OCI-LY3 (cell line): Measurements from ENCODE around the gene ANO10.
"Not testable (repeated sequence)": the region's sequence is repeated elsewhere in the genome, so short reads cannot be mapped to it uniquely, and the experiment has no call there.

Experiments used
- H2AFZ ChIP-seq: fragments of 200-600, 300-600 bp; shearing (Covaris generic); 2 replicates; pipeline ENCODE4 v1.6.0; 2014; ENCODE audit warnings: antibody characterized with exemption, low read depth, low read length
- H3K27ac ChIP-seq: fragments of 200-600, 300-600 bp; sonication (generic); 2 replicates; pipeline ENCODE4 v1.5.1; 2014; ENCODE audit warnings: mild to moderate bottlenecking, low read length, moderate library complexity, mixed read lengths
- H3K27me3 ChIP-seq: fragments of 200-600, 300-600 bp; sonication (generic); 2 replicates; pipeline ENCODE4 v1.6.1; 2014; ENCODE audit warnings: low read depth, low read length, mixed read lengths
- H3K36me3 ChIP-seq: fragments of 200-600, 300-600 bp; sonication (generic); replicated peaks from 2 replicates; pipeline ENCODE3; 2014; ENCODE audit warnings: low read depth, low read length, mixed read lengths
- H3K4me1 ChIP-seq: fragments of 300-600, 200-600 bp; sonication (generic); 2 replicates; pipeline ENCODE4 v1.6.1; 2014; ENCODE audit warnings: low read length, mixed read lengths
- H3K4me2 ChIP-seq: fragments of 200-600, 300-600 bp; sonication (generic); 2 replicates; pipeline ENCODE4 v1.6.1; 2014; ENCODE audit warnings: low read length, mixed read lengths
- H3K4me3 ChIP-seq: fragments of 300-600, 200-600 bp; sonication (generic); 2 replicates; pipeline ENCODE4 v1.5.1; 2014; ENCODE audit warnings: antibody characterized with exemption, mild to moderate bottlenecking, low read length, moderate library complexity
- H3K79me2 ChIP-seq: fragments of 300-600, 200-600 bp; shearing (Covaris generic); 2 replicates; pipeline ENCODE4 v1.6.1; 2014; ENCODE audit warnings: mild to moderate bottlenecking, low read length, mixed read lengths
- H3K9ac ChIP-seq: fragments of 300-600, 200-600 bp; shearing (Covaris generic); 2 replicates; pipeline ENCODE4 v1.6.0; 2014; ENCODE audit warnings: mild to moderate bottlenecking, low read length, moderate library complexity
- H3K9me3 ChIP-seq: fragments of 200-600, 300-600 bp; shearing (Covaris generic); 2 replicates; pipeline ENCODE4 v1.6.1; 2014; ENCODE audit warnings: low read length, mixed read lengths; ENCODE audit not compliant: insufficient read depth
- H4K20me1 ChIP-seq: fragments of 200-600, 300-600 bp; sonication (generic); 2 replicates; pipeline ENCODE4 v1.6.1; 2016; ENCODE audit warnings: low read length, mixed read lengths; ENCODE audit not compliant: insufficient read depth
- EZH2phosphoT487 ChIP-seq: fragments of 200-600 bp; shearing (Covaris generic); IDR thresholded peaks from 2 replicates; pipeline ENCODE4 v1.6.1; 2018; ENCODE audit warnings: antibody characterized with exemption, mixed run types, low read depth
- TF ChIP-seq, protein P1 (sequence below): fragments of 200-600, 300-600 bp; sonication (generic); IDR thresholded peaks from 2 replicates; pipeline ENCODE4 v1.5.1; 2014; ENCODE audit warnings: antibody characterized with exemption, low read length, low read depth

Gene ANO10

DNA sequence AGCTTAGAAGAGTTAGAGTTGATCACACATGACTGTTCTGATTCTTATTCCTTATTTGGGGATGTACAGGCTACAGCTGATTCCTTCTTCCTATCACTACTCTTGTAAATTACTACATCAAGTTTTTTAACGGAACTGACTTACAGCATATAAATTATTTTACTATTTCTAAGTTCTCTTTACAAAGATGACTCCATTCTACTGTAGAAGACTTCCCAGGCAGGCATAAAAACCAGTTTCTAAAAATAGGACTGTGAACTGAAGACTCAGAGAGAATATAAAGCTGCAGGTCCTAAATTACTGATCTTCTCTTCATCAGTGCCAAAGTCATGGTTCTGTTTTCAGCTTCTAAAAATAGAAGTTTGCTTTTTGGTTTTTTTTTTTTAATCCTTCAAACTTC, 38.9 kb downstream of the ANO10 start:
- H3K4me3 ChIP-seq = no peak overlapping the region
- H2AFZ ChIP-seq = no peak overlapping the region
- peaks cover 9% of the 10 kb centered on the region; the same call in 1 of the 2 replicates for H4K20me1 ChIP-seq
- peaks cover 17% of the 10 kb centered on the region for H3K4me1 ChIP-seq
- no peaks in the 10 kb centered on the region for H3K9me3 ChIP-seq
- H3K27me3 ChIP-seq = no peaks in the 10 kb centered on the region
- TF ChIP-seq EZH2phosphoT487 = no peak
- TF ChIP-seq, protein P1, sequence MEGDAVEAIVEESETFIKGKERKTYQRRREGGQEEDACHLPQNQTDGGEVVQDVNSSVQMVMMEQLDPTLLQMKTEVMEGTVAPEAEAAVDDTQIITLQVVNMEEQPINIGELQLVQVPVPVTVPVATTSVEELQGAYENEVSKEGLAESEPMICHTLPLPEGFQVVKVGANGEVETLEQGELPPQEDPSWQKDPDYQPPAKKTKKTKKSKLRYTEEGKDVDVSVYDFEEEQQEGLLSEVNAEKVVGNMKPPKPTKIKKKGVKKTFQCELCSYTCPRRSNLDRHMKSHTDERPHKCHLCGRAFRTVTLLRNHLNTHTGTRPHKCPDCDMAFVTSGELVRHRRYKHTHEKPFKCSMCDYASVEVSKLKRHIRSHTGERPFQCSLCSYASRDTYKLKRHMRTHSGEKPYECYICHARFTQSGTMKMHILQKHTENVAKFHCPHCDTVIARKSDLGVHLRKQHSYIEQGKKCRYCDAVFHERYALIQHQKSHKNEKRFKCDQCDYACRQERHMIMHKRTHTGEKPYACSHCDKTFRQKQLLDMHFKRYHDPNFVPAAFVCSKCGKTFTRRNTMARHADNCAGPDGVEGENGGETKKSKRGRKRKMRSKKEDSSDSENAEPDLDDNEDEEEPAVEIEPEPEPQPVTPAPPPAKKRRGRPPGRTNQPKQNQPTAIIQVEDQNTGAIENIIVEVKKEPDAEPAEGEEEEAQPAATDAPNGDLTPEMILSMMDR = no peak
- H3K79me2 ChIP-seq = no peaks in the 10 kb centered on the region
- H3K36me3 ChIP-seq = peaks cover 22% of the 10 kb centered on the region
- no peak overlapping the region for H3K4me2 ChIP-seq
- no peak overlapping the region for H3K27ac ChIP-seq
- H3K9ac ChIP-seq = no peak overlapping the region

DNA sequence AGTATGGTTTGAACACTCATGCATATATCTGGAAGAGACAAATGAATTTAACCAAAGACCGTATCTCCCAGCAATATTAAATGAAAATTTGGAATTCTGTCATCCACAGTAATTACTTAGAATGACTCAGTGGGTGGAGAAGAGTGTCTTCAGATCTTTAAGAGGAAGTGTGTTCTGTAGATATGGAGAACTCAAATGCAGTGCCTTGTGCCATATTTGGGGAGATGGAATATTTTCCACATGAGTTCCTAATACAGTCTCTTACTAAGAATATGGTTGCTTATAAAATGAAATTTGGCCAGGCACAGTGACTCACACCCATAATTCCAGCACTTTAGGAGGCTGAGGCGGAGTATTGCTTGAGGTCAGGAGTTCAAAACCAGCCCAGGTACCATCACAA, 40.5 kb downstream of the ANO10 start:
- Histone ChIP-seq H2AFZ (no peak overlapping the region), H3K9me3 (no peaks in the 10 kb centered on the region), H3K4me2 (no peak overlapping the region), H3K4me1 (peaks cover 17% of the 10 kb centered on the region), H3K4me3 (no peak overlapping the region), H3K79me2 (no peaks in the 10 kb centered on the region), H3K36me3 (peaks cover 27% of the 10 kb centered on the region), H3K9ac (no peak overlapping the region), H3K27ac (no peak overlapping the region), H3K27me3 (no peaks in the 10 kb centered on the region), H4K20me1 (0 out of 2 replicates have a peak, but pooled peaks cover 5% of the 10 kb centered on the region)
- no peak for TF ChIP-seq EZH2phosphoT487
- TF ChIP-seq, protein P1 = no peak

GRCh38 chr3:43580181-43580580, 41.6 kb downstream of the ANO10 start:
- Histone ChIP-seq H2AFZ (no peak overlapping the region), H3K4me3 (no peak overlapping the region), H4K20me1 (0 out of 2 replicates have a peak, but pooled peaks cover 11% of the 10 kb centered on the region), H3K79me2 (no peaks in the 10 kb centered on the region), H3K9me3 (no peaks in the 10 kb centered on the region), H3K4me1 (peaks cover 17% of the 10 kb centered on the region), H3K4me2 (no peak overlapping the region), H3K27ac (no peak overlapping the region), H3K27me3 (no peaks in the 10 kb centered on the region), H3K36me3 (peaks cover 28% of the 10 kb centered on the region), H3K9ac (no peak overlapping the region)
- TF ChIP-seq, protein P1 = no peak
- no peak for TF ChIP-seq EZH2phosphoT487

DNA sequence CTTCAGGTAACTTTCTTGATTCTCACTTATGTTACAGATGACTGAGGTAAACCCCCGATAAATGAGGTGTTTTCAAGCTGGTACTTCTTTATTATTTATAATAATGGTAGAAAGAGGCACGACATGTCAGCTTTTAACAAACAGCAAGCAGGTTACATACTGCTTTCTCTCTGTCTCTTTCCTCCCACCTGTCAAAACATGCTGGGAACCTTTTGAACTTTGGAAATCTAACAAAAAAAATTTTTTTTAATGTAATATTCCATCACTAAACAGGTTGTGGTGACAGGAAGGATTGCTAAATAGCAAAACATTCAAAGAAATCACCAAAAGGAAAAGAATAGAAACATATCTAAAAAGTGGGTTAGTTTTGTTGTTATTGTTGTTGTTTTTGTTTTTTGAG, 48.2 kb downstream of the ANO10 start:
- H3K9me3 ChIP-seq = no peaks in the 10 kb centered on the region
- TF ChIP-seq, protein P1 = no peak
- TF ChIP-seq EZH2phosphoT487 = no peak
- no peak overlapping the region for H3K4me2 ChIP-seq
- no peak overlapping the region for H2AFZ ChIP-seq
- H3K9ac ChIP-seq = no peak overlapping the region
- H3K27me3 ChIP-seq = no peaks in the 10 kb centered on the region
- H3K4me3 ChIP-seq = no peak overlapping the region
- peaks cover 26% of the 10 kb centered on the region for H3K36me3 ChIP-seq
- H3K79me2 ChIP-seq = no peaks in the 10 kb centered on the region
- no peak overlapping the region for H3K27ac ChIP-seq
- H3K4me1 ChIP-seq = no peaks in the 10 kb centered on the region
- H4K20me1 ChIP-seq = 0 out of 2 replicates have a peak, but pooled peaks cover 11% of the 10 kb centered on the region

GRCh38 chr3:43565661-43566341, 56.0 kb downstream of the ANO10 start:
- H3K27ac ChIP-seq, H3K27me3 ChIP-seq: not testable (repeated sequence)

More at GRCh38 chr3:43565661-43566341, 56.0 kb downstream of the ANO10 start:
- H3K79me2 ChIP-seq, H3K4me3 ChIP-seq, H3K9me3 ChIP-seq, H3K4me2 ChIP-seq, H3K4me1 ChIP-seq, H4K20me1 ChIP-seq, H3K9ac ChIP-seq, H2AFZ ChIP-seq: not testable (repeated sequence)
- H3K36me3 ChIP-seq = peaks cover 13% of the 10 kb centered on the region
